Esophagus squamous epithelium (tissue), 5 donors: Measurements from ENCODE around the gene LRWD1. TPM values are rescaled to one million over a fixed set of nuclear protein-coding genes. Genes with fewer than 3 reads are reported as not detected.
"Not testable (repeated sequence)": the region's sequence is repeated elsewhere in the genome, so short reads cannot be mapped to it uniquely, and the experiment has no call there.

Experiments used
- DNase-seq: peaks from one replicate; lab custom pipeline; 2025; lab: John Stamatoyannopoulos, UW
- H3K27ac ChIP-seq, 4 donors: fragments of 200-600 bp; sonication (generic); one replicate each; pipeline ENCODE4 v1.5.1; 2016 to 2019; ENCODE audit warnings: mild to moderate bottlenecking in 1 of 4
- H3K27me3 ChIP-seq, 4 donors: fragments of 200-600 bp; sonication (generic); 1 replicate in 3 of 4; 2 replicates in 1 of 4; pipeline versions ENCODE4 v1.5.1 to v1.6.0; 2017 to 2021; ENCODE audit warnings: antibody characterized with exemption in 1 of 4
- H3K36me3 ChIP-seq, 3 donors: fragments of 200-600 bp; sonication (generic); one replicate each; pipeline ENCODE4 v1.5.1; 2016 to 2019
- H3K4me1 ChIP-seq, 3 donors: fragments of 200-600 bp; sonication (generic); one replicate each; pipeline ENCODE4 v1.5.1; 2017 to 2019
- H3K4me3 ChIP-seq, 4 donors: fragments of 200-600 bp; sonication (generic); 1 replicate in 3 of 4; 2 replicates in 1 of 4; pipeline ENCODE4 v1.5.1; 2016 to 2019; ENCODE audit warnings: mild to moderate bottlenecking in 2 of 4, moderate library complexity in 1 of 4
- H3K9me3 ChIP-seq, 3 donors: fragments of 200-600 bp; sonication (generic); one replicate each; pipeline ENCODE4 v1.5.1; 2016 to 2019
- WGBS, 2 donors: methylation state at CpG; one replicate each; pipeline ENCODE4 v1.1.5; 2018; 5-methylcytosine and 5-hydroxymethylcytosine counted together
- intact Hi-C: fragments of 100-400 bp; cut with DNase I; formaldehyde crosslinking; loops from one replicate; pipeline ENCODE4 v1.15.0; 2022
- total RNA-seq, 4 donors: library from RNA; depleted of rRNA; stranded (reverse); fragments of >200 nt; gene quantifications; one replicate each; pipeline ENCODE4 v1.1.0, GENCODE V29; 2016
- donor health status: DM: yes; HTN: yes; CAD: no.

LRWD1 gene
- total RNA-seq, 4 donors from 2014 or later = 5.8 to 16.9 (median 11.2) TPM

DNA sequence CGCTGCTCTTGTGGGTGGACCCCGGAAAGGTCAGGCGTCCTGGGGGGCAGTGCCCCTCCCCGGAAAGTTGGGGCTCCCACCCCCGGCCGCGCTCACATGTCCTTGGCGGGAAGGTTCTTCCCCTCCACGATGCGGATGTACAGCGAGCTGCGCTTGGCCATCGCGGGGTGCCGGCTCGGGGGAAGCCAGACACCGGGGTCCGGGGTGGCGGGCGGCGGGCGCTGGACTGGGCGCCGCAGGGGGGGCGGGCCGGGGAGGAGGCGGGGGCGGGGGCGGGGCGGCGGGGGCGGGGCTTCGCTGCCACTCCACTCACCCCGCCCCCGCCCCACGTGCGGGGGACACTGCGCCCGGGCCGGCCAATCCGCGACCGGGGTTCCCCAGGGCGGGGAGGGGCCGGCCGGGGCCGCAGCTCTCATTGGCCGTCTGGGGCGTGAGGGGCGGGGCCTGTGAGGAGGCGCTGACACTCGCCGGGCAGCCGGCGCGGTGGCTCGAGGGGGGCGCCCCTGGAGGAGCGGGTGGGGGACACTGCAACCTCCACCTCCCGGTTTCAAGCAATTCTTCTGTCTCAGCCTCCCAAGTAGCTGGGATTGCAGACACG lies 52.9 kb downstream of the LRWD1 start, which contains the start of gene RASA4B:
TSS of gene RASA4B (minus strand) at position 228 of the 598 bp plus-strand sequence. CDS start at position 161, 67 bp downstream.
- intact Hi-C loops, H3K9me3 ChIP-seq, DNase-seq, H3K36me3 ChIP-seq, H3K4me1 ChIP-seq, H3K27me3 ChIP-seq, H3K27ac ChIP-seq: not testable (repeated sequence)
- WGBS, 2 donors = no CpG with 5 or more reads among the region's 61 CpGs
- peak within 1 kb of the TSS in 2 of 4 donors; percentile 35 to 57 for H3K4me3 ChIP-seq

GRCh38 chr7:102520797-102521196 lies 56.0 kb downstream of the LRWD1 start:
- intact Hi-C loops, H3K36me3 ChIP-seq, H3K4me3 ChIP-seq, H3K27me3 ChIP-seq, DNase-seq, H3K4me1 ChIP-seq, H3K9me3 ChIP-seq, H3K27ac ChIP-seq: not testable (repeated sequence)
- WGBS, 2 donors = 89% methylated on average over 4 of the region's 5 CpGs; no CpG with 5 or more reads in 1 of the 2 donors

Other genes with a start within 250 kb of the LRWD1 start
- gene SH2B2, start 178.1 kb upstream of the LRWD1 start, total RNA-seq = 1 to 10 TPM in 3 of 4 donors, under 1 TPM in 1; 0.47 to 7.3 (median 2.2) TPM
- gene SPDYE6, start 108.5 kb upstream of the LRWD1 start, total RNA-seq = not detected
- gene PRKRIP1, start 68.6 kb upstream of the LRWD1 start, total RNA-seq = 10 to 100 TPM; 12.5 to 24.6 (median 16.5) TPM
- 1 to 10 TPM in 3 of 4 donors, under 1 TPM in 1; 0.30 to 9.1 (median 5.1) TPM for gene ORAI2, start 31.4 kb upstream of the LRWD1 start, total RNA-seq
- 10 to 100 TPM in 3 of 4 donors, 1 to 10 TPM in 1; 7.3 to 31.7 (median 13.3) TPM for gene ALKBH4, start 121 bp upstream of the LRWD1 start, total RNA-seq
- gene POLR2J, start 13.9 kb downstream of the LRWD1 start, total RNA-seq = 10 to 100 TPM; 16.8 to 36.0 (median 22.5) TPM
- gene RASA4B, start 52.8 kb downstream of the LRWD1 start, total RNA-seq = 1 to 10 TPM in 3 of 4 donors, under 1 TPM in 1; 0.97 to 4.2 (median 1.9) TPM
- 100 to 1,000 TPM in 1 of 4 donors, 10 to 100 TPM in 2, 1 to 10 TPM in 1; 8.6 to 158 (median 16.9) TPM for gene UPK3BL2, start 78.7 kb downstream of the LRWD1 start, total RNA-seq
- not detected for gene SPDYE2, start 86.2 kb downstream of the LRWD1 start, total RNA-seq
- 10 to 100 TPM; 10.8 to 20.4 (median 13.7) TPM for gene POLR2J3, start 107.6 kb downstream of the LRWD1 start, total RNA-seq
- gene RASA4, start 151.8 kb downstream of the LRWD1 start, total RNA-seq = 10 to 100 TPM in 2 of 4 donors, 1 to 10 TPM in 2; 2.3 to 19.3 (median 11.7) TPM
- gene UPK3BL1, start 177.8 kb downstream of the LRWD1 start, total RNA-seq = 100 to 1,000 TPM in 3 of 4 donors, 10 to 100 TPM in 1; 88.5 to 813 (median 160) TPM
- not detected for gene SPDYE2B, start 185.3 kb downstream of the LRWD1 start, total RNA-seq
- gene POLR2J2, start 206.7 kb downstream of the LRWD1 start, total RNA-seq = 1 to 10 TPM in 3 of 4 donors, not detected in 1; 1.5 to 6.7 (median 2.1) TPM